C4-2B (cell line): Measurements from ENCODE around the gene STT3A.

ENCODE experiments used
- H3K27ac ChIP-seq: fragments of 450-650 bp; 2 replicates; pipeline ENCODE4 v1.5.1; 2017
- CTCF ChIP-seq: fragments of 450-650 bp; conservative IDR thresholded peaks from 2 replicates; pipeline ENCODE4 v1.5.1; 2017; ENCODE audit warnings: mild to moderate bottlenecking
- ZFX ChIP-seq: fragments of 450-650 bp; IDR thresholded peaks from 2 replicates; pipeline ENCODE4 v1.6.1; 2017

Gene STT3A

GRCh38 chr11:125618383-125618782 is 25.7 kb downstream of the STT3A start:
- TF ChIP-seq ZFX = no peak
- no peak for TF ChIP-seq CTCF

GRCh38 chr11:125621995-125622394 is 29.3 kb downstream of the STT3A start:
- TF ChIP-seq ZFX (no peak), CTCF (no peak)
- no peak overlapping the region for H3K27ac ChIP-seq

More at GRCh38 chr11:125618383-125618782, 25.7 kb downstream of the STT3A start:
- no peak overlapping the region for H3K27ac ChIP-seq

- TF ChIP-seq CTCF = no peak
- TF ChIP-seq ZFX = no peak
- no peak overlapping the region for H3K27ac ChIP-seq
These were observed 30.4 kb downstream of the STT3A start for GRCh38 chr11:125623064-125623463.

GRCh38 chr11:125624756-125625213 is 32.1 kb downstream of the STT3A start, which contains the start of gene CHEK1:
Gene CHEK1 (plus strand): TSS chr11:125625163. CDS start chr11:125626769, 1,606 bp downstream.
- peak within 1 kb of the TSS; percentile 94 for H3K27ac ChIP-seq
- TF ChIP-seq ZFX = no peak
- TF ChIP-seq CTCF = no peak

GRCh38 chr11:125625225-125625629 is 32.6 kb downstream of the STT3A start:
- TF ChIP-seq CTCF = no peak
- no peak for TF ChIP-seq ZFX

GRCh38 chr11:125625630-125626287 is 33.1 kb downstream of the STT3A start:
- peak; percentile 97 for TF ChIP-seq ZFX
- no peak for TF ChIP-seq CTCF
- peak overlapping the region; percentile 94 for H3K27ac ChIP-seq

More at GRCh38 chr11:125625225-125625629, 32.6 kb downstream of the STT3A start:
- H3K27ac ChIP-seq = peak overlapping the region; percentile 94

- peak; percentile 67 for TF ChIP-seq CTCF
- TF ChIP-seq ZFX = no peak
- peak overlapping the region; percentile 94 for H3K27ac ChIP-seq
These were observed 33.8 kb downstream of the STT3A start for GRCh38 chr11:125626288-125626950.
